GM12892 (cell line): ENCODE data around the gene NAALADL2.

Experiments
- POLR2A ChIP-seq: IDR thresholded peaks from 2 replicates; pipeline ENCODE4 v1.6.1; 2011; ENCODE audit warnings: low read depth, low read length, control low read depth
- TAF1 ChIP-seq: IDR thresholded peaks from 2 replicates; pipeline ENCODE4 v1.6.1; 2011; ENCODE audit warnings: low read depth, mild to moderate bottlenecking, control low read depth, low read length, borderline replicate concordance

GRCh38 chr3:175103298-175103697, 244.2 kb downstream of the NAALADL2 start:
- TF ChIP-seq POLR2A = no peak
- no peak for TF ChIP-seq TAF1
